GM21786 (cell line): ENCODE results near the gene CCN6.

Experiments
- ATAC-seq: cut with Tn5 transposase; IDR thresholded peaks from one replicate; pipeline ENCODE4 v1.9.1; 2021; ENCODE audit not compliant: unreplicated experiment

CCN6 gene

DNA sequence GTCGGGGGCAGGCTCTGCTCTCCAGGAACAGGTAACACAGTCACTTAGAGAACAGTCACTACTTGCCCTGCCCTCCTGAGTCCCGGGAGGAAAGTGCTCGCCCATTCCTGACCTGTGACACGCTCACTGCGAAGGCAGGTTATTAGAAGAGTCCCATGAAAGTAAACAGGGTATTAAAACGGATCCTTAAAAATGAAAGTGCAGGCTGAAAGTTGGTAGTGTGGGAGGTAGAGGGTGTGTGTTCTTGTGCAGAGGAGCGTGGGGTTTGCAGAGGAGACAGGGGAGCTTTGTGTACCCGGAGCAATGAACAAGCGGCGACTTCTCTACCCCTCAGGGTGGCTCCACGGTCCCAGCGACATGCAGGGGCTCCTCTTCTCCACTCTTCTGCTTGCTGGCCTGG, at the start of gene CCN6:
Gene CCN6, plus strand, starts transcription at position 104 of the 400 bp plus-strand sequence. Its CDS starts 254 bp downstream, at position 358.
- ATAC-seq: no peak

DNA sequence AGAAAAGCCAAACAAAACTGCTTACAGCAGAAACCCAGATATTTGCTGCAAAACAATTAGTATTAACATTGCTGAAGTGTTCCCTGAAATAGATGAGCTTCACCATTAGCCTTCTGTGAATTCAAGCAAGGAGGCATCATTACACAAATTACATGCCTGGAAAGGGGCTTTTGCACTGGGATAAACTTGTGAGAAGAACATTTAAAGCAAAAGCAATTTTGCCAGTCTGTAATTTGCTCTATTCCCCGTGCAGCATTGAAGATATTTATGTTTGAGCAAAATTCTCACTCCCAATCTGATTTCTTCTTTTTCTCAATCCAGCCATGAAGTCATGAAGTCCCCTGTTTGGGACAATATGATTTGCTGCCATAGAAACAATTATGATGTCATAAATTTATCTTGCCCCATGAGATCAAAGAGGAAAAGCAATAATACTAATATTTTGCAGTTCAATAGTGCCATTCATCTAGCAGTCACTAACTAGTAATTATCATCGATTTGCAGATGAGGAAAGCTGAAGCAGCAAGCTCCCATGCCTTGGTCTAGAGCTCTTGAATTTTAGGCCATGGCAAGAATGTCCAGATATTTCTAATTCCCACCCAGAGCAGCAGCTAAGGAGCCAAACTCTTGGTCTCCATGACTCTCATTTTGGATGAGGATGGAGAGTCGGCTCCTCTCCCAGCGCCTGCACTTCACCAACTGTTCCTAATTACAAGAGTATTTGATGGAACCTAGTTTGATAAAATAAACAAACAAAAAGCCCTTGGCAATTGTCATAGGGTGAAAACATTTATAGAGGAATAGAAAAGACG, 49.5 kb upstream of the CCN6 start:
- ATAC-seq: no peak

DNA sequence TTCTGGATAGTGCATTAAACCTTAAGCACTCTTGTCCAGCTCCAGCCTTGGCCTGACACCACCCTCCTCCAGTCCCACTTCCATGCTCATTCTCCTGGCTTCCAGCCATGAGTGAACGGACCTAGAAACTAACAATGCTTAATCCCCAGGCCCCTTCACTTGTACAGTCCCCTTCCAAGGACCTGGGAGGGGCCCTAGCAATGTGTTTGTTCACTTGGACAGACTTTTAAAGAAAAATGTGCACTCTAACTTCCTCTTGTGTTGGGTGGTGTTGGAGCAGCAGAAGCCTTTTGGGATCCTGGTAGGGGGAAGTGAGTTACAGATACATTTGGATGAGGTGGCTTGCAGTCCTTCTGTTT, 48.9 kb upstream of the CCN6 start:
- ATAC-seq: no peak

DNA sequence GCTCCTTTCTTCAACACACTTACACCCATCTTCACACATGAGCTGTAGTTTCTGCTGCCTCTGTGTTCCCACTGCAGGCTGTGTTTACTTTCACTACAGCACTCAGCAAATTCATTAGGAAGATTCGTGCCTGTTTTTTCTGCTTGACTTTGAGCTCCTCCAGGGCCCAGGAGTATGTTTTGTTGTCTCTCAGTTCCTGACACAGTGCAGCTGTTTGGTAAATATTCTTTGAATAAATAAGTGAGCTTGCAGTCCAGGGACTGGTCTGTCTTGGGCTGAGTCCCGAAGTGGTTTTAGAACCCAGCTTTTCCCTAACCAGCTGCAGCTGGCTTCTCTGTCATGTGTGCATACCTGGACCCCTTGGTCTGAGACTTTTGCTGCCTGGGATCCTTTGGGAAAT, 46.6 kb upstream of the CCN6 start:
- no peak for ATAC-seq

DNA sequence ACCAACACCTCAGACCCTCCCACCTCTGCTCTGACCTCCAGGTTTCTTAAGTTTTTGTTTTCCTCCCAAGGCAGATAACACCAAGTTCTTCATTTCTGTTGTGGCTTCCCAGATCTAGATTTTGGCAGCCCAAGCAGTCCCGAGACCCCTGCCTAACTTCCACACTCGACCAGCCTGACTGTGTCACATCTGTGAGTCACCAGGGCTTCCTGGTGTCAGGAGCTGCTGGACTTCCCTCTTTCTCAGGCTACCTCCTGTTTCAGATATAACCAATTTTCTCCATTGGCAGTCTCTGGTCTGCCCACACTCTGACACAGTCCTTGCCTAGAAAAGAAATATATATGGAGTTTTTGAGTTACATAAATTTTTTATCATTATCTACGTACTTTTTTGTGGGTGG, 46.1 kb upstream of the CCN6 start:
- ATAC-seq: no peak

DNA sequence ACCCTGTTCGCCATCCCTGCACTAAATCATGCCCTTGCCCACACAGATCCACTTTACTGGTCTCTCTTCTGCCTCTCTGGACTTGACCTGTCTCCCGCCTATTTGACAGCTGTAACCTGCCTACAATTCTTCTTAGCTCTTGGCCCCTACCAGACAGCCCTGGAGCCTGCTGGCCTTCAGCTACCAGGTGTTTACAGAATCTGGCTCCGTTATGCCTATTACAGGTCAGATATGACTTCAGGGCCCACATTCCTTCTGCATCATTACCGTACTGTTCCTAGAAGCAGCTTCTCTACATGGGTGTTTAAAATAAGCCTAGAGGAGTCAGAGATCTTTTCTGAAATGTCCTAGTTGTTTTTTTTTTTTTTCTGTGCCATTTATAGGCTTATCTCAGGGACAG, 45.4 kb upstream of the CCN6 start:
- ATAC-seq: no peak

DNA sequence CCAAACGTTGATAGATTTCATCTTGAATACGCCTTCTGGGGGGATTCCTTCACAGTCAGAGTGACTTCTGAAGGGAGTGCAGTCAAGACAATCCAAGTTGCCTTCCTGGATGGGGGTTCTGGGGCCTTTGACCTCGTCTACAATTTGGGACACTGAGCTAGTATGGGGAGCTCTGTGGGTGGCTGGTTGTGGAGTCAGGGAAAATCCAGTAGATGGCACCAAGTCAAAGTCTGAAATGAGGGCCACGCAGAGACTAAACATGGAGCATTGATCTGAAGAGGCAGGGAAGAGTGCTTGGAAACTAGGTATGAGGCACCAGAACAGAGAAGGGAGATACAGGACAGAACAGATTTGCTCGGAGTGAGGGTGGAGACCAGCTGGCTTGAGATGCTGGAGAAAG, 43.6 kb upstream of the CCN6 start:
- ATAC-seq: no peak

DNA sequence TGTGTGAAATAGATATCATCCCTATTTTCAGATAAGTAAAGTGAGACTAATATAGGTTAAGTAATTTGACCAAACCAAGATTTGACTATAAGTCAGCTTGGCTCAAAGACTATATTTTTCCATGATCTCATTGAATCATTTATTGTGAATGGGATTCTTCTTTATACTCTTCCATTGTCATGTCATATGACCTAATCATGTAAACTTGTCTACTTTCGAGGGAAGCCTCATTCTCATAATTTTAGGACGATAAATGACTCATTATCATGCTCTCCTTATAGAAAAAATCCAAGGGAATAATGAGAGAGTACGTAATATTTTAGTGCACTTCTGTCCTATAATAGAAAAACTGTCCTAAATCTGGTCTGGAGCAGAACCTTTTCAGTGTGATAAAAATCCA, 40.9 kb upstream of the CCN6 start:
- no peak for ATAC-seq

DNA sequence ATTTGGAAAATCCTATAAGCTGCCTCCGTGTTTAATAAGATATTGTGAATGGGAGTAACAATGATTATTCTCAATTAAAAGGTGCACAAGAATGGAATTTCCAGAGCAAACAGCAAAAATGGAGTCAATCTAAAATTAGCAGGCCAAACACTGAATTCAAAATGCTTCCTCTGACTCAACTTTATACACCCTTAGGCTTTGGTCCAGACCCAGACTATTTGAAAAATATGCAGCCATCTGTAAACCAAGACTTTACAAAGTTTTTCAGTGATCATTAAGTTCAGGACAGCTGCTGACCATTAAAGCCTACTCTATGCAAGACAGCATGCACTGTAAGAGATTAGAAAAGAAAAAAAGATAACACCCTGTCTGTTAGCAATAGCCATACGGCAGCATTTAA, 39.4 kb upstream of the CCN6 start:
- ATAC-seq: no peak

DNA sequence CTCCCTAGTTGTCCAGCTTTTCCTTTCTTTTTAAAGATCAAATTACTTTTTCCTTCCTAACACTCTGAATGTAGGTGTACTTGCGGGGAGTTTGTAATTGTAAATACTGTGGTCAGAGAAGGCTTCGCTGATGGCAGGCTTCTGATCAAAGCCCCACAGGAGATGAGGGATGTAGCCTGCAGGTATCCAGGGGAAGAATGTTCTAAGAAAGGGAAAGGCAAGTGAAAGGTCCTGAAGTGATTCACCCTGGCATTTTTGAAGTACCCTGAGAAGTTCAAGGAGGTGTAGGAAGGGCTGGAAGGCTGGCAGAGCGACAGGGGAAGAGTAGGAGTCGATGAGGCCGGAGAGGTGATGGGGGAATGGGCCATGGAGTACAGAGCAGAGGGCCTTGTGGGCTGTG, 38.2 kb upstream of the CCN6 start:
- no peak for ATAC-seq

DNA sequence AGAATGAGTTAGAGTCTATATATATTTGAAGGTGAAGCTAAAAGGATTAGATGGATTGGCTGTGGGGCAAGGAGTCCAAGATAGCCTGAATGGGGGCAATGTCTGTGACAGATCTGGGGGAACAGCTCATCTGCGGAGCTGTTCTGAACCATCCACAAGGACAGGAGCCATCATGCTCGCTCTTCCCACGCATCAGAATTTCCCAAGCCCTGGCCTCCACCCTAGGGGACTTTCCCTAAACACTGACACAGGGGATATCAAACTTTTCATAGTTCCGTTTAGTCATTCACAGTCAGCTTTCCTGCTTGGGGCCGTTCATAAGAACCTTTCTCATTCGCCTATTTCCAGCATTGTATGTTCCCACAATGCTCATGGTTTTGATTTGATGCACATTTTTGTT, 37.6 kb upstream of the CCN6 start:
- no peak for ATAC-seq

DNA sequence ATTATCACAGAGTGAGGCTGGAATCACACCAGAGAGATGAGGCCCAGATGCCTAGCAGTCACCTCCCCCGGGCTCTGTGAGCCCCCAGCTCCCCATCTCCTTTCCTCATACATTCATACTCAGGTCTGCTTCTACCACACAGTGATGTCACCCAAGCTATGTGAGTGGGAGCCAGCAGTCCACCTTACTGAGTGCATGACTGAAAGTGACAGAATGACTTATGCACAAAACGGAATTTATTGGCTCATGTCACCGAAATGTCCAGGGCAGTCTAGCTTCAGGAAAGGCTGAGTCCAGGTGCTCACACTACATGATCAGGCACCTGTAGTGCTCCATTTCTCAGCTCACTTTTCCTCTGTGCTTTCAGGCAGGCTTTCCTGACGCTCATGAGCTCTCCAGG, 36.7 kb upstream of the CCN6 start:
- no peak for ATAC-seq

DNA sequence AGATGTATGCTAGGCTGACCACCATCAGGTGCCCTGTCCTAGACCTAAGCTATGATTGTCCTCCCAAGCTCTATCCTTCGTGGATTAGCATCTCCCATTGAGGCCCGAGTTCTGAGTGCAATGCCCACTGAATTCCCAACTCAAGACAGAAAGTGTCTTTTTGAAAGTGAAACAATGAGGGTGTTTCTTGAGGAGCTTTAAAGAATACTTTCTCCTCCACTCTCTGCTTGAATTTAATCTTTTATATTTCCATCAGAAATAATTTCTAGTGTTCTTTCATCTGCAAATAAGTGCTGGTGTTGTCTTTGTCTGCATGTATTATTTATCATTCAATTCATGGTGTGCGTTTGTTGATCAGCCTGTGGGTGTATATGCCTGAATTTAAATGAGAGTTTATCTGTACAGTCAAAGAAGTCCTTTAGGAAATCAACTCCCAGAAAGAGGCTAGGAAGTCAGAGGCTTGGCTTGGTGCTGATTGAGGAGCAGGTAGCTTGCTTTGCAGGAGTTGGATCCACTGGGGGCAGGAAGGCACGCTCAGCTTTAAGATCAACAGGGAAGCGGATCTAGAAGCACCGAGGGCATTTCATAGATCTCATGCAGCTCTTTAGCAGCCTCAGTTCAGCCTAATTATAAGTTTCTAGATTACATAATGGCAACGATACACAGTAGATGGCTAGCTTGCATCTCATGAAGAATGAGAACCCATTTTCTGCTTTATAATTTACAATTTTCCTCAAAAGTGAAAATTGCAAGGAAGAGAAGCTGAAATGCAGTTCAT, 36.0 kb upstream of the CCN6 start:
- no peak for ATAC-seq

DNA sequence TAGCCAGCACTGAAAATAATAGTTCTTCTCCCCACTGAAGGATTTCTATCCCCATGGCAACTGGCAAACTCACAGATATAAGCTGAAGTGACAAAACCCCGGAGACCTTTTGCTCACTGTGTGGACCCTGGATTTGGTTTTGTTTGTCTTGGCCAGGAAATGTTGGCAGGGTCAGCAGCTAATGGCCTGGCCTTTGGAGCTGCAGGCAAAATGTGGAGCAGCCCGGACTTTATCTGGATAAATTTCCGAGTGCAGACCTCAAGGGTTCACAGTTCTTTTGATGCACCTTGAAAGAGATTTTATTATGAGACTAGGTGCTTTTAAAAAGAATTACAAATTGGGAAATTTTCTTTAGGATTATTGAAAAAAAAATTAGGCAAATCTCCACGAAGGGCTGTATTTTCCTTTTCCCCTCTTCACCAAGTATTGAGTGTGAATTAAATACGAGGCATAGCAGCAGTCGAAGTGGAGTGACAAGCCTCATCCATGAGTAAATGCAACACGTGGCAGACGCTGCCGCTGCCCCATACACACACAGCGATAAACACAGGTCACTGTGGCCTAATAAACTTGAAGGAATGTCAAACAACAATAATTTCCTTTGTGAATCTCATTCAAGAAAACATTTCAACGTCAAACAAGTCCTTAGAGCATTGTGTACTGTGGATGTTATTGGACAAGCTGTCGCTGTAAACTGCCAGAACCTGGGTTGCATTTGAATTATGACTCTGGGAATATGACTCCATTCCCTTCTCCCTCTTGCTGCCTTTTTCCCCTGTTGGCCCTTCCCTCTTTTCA, 35.1 kb upstream of the CCN6 start:
- ATAC-seq: no peak

DNA sequence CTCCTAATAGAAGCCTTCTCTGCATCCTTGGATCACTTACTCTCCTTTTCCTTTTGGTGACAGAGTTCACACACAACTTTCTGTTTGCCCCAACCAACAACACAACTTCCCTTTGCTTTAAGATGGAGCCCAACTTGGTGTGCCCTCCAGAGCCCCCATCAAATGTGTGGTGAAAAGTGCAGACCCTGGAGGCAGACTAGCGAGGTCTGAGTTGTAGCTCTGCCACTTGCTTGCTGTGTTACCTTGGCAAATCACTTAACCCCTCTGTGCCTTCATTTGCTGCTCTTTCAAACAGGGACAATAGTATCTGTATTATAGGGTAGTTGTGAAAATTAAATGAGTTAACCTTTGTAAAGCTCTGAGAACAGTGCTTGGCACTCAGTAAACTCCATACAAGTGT, 34.3 kb upstream of the CCN6 start:
- ATAC-seq: no peak

DNA sequence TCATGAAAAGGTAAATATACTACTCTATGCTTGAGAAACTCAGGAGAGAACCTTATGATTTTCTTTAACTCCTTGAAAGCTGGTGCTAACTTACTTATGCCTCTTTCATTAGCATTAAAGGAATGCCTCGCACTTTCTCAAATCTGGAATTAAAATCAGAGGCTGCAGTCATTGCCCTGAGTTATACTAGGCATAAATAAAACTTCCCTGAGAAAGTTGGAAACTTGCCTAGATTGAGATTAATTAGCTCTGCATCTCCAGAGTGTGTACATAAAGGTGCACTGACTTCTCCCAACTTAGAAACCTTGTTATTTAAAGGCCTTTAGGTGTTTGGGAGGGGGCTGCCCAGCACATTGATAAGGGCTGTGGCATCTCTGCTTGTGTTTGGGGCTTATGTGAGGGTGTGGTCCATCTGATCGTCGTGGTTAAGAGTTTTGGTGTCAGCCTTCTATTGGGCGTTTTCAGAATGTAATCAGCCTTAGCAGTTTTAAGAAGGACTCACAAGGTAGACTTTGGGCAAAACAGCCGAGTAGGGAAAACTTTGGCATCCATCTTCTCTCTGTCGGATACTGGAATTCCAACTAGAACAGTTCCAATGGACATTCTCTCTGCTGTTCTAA, 32.1 kb upstream of the CCN6 start:
- ATAC-seq: no peak

DNA sequence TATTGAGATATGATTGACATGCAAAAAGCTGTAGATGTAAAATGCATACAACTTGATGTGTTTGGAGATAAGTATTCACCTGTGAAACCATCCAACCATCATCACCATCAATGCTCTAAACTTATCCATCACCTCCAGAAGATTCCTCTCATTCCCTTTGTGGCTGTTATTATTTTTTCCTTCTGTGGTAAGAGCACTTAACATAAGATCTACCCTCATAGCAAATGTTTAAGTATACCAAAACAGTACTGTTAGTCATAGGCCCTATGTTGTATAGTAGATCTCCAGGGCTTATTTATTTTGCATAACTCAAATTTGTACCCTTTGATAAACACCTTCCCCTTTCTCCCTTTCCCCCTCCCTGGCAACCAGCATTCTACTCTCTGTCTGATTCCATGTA, 31.2 kb upstream of the CCN6 start:
- ATAC-seq: no peak

DNA sequence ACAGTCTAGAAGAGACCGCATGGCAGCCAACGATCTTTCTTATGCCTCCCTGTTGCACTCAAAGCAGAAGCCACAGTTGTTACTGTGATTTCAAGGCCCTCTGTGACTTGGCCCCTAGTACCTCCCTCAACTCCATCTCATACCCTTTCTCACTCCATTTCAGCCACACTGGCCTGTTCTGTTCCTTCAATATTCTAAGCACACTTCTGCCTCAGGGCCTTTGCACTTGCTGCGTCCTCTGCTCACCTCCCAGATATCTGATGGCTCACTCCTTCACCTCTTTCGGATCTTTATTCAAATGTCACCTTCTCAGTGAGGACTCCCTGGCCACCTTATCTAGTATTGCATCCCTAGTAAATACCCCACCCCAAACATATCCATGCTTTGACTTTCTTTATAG, 29.4 kb upstream of the CCN6 start:
- ATAC-seq: no peak

DNA sequence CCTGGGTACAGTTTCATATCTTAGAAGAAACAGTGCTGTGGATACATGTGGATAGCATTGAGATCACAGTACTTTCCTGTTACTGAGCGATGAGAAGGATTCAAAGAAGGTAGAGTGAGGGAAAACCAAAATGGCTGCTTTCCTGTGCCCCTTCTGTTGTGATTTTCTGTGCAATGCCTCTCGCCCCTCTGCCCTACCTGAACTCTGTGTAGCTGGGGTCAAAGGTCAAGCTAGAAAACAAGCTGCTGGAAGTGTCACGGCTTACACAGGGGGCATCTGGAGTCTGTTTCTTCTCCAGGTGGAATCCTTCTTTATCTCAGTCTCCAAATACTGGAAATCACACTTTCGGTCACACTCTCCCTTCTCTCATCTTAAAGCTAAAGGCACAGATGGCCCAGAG, 27.0 kb upstream of the CCN6 start:
- ATAC-seq: no peak

DNA sequence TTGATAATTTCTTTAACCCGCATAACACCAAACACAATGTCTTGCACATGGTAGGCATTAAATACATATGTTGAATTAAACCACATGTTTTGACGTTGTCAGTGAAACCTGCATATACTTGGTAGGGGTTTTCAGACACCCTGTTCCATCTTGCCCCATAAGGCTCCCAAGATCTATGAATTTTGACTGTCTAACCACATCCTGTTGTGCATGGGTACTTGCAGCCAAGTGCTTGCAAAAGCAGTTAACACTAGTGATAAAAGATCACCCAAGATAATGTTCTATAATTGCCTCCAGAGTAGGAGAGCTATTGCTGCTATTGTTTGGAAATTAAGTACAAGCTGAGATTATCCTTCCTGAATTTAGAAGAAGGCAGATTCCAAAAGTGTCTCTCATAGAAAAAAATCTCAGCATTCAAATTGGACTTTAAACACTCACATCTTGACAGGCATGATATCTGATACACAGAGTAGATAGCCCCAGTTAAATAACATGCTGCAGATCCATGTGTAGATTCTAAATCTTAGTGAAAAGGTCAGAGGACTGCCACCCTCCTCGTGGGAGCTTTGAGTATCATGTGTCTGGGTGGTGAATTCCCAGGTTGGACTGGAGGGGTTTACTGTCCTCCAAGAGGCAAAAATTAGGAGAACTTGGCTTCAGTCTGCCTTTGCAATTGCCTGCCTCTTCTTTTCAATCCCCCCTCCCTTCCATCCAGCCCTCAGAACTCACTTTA, 25.8 kb upstream of the CCN6 start:
- ATAC-seq: peak; percentile 72
